Measurements from ENCODE around the gene PECR.

GRCh38 chr2:216075510-216076485 is 5.8 kb downstream of the PECR start:
- no peak for TF ChIP-seq CTCF (conservative IDR thresholded peaks at IDR 0.05; ENCODE audit: low read depth, low read length)
- no peak for TF ChIP-seq EZH2 (IDR thresholded peaks at IDR 0.05; ENCODE audit: low read length, unreplicated experiment)
- TF ChIP-seq EZH2phosphoT487 (IDR thresholded peaks at IDR 0.05; ENCODE audit: borderline replicate concordance, low read length) = no peak
